ENCODE data around the gene RC3H2.

GRCh38 chr9:122888480-122888879 lies 16.7 kb downstream of the RC3H2 start:
- no peak for TF ChIP-seq EP300 (IDR thresholded peaks at IDR 0.05; ENCODE audit: low read depth)
- TF ChIP-seq CTCF (IDR thresholded peaks at IDR 0.05): no peak
- no peak for TF ChIP-seq POLR2A (IDR thresholded peaks at IDR 0.05)
- TF ChIP-seq POLR2AphosphoS5 (IDR thresholded peaks at IDR 0.05): no peak

All from transverse colon (tissue), 4 donors.